Neural progenitor cell (in vitro differentiated cells): ENCODE measurements around the gene KIAA0408.
A peak's percentile ranks its signal among the peaks of the same experiment; 100 is the strongest.

Experiments
- CTCF ChIP-seq: fragments of 200-600 bp; sonication (generic); IDR thresholded peaks from 2 replicates; pipeline ENCODE4 v1.5.1; 2017; ENCODE audit warnings: antibody characterized with exemption, mild to moderate bottlenecking
- EZH2 ChIP-seq: fragments of 200-600 bp; sonication (generic); IDR thresholded peaks from 2 replicates; pipeline ENCODE4 v1.6.1; 2017; ENCODE audit warnings: antibody characterized with exemption, mild to moderate bottlenecking, moderate library complexity
- EZH2phosphoT487 ChIP-seq: fragments of 200-600 bp; sonication (generic); IDR thresholded peaks from 2 replicates; pipeline ENCODE4 v1.6.1; 2017; ENCODE audit warnings: antibody characterized with exemption

GRCh38 chr6:127464881-127465459 lies 5.8 kb upstream of the KIAA0408 start:
- TF ChIP-seq EZH2phosphoT487, result no peak
- peak; percentile 88 for TF ChIP-seq CTCF
- TF ChIP-seq EZH2, result no peak
